Testis (tissue), 3 donors: Measurements from ENCODE around the gene SRGAP1. TPM values are rescaled to one million over a fixed set of nuclear protein-coding genes. Genes with fewer than 3 reads are reported as not detected.
"Not testable (repeated sequence)": the region's sequence is repeated elsewhere in the genome, so short reads cannot be mapped to it uniquely, and the experiment has no call there.

Experiments
- DNase-seq: peaks from one replicate; pipeline ENCODE4 v3.0.0-alpha.2; 2019
- H3K27ac ChIP-seq, 2 donors: fragments of 200-600 bp; sonication (generic); one replicate each; pipeline ENCODE4 v1.5.1; 2019
- H3K27me3 ChIP-seq: fragments of 200-600 bp; sonication (generic); one replicate; pipeline ENCODE4 v1.5.1; 2019
- H3K36me3 ChIP-seq: fragments of 200-600 bp; sonication (generic); one replicate; pipeline ENCODE4 v1.5.1; 2017; ENCODE audit warnings: low read depth; ENCODE audit errors: missing control alignments
- H3K4me1 ChIP-seq: fragments of 200-600 bp; sonication (generic); one replicate; pipeline ENCODE4 v1.5.1; 2019
- H3K4me3 ChIP-seq, 2 donors: fragments of 200-600 bp; sonication (generic); one replicate each; pipeline ENCODE4 v1.5.1; 2017 to 2019
- H3K9me3 ChIP-seq: fragments of 200-600 bp; sonication (generic); one replicate; pipeline ENCODE4 v1.5.1; 2017
- CTCF ChIP-seq, 3 experiments: fragments of 450-650 bp in 2 of 3; fragments of 200-600 bp in 1 of 3; sonication (generic) in 1 of 3; IDR thresholded peaks; one replicate each; pipeline ENCODE4 v1.5.1; 2016 to 2019; ENCODE audit warnings: antibody characterized with exemption in 3 of 3, mild to moderate bottlenecking in 2 of 3, moderate library complexity in 1 of 3
- POLR2A ChIP-seq: fragments of 450-650 bp; IDR thresholded peaks from one replicate; pipeline ENCODE4 v1.6.1; 2017; ENCODE audit warnings: antibody characterized with exemption, mild to moderate bottlenecking, moderate library complexity
- WGBS, 2 donors: methylation state at CpG; one replicate each; pipeline ENCODE4 v1.1.5; 2018; 5-methylcytosine and 5-hydroxymethylcytosine counted together
- intact Hi-C: fragments of 100-400 bp; cut with DNase I; formaldehyde crosslinking; loops from one replicate; pipeline ENCODE4 v1.15.1; 2023; ENCODE audit warnings: low total_unique reads
- polyA plus RNA-seq: library from polyadenylated mRNA; stranded (reverse); fragments of 350-450 nt; fragmentation: Illumina TruSeq; extraction: RNeasy Lipid Tissue Mini Kit (QIAGEN cat#74804); gene quantifications from one replicate; pipeline ENCODE4 v1.2.3, GENCODE V29; 2014; ENCODE audit warnings: low read depth, low replicate concordance; ENCODE audit not compliant: insufficient read depth
- total RNA-seq, 2 donors: library from RNA; depleted of rRNA; stranded (reverse); fragments of >200 nt; gene quantifications; one replicate each; pipeline ENCODE4 v1.2.3, GENCODE V29; 2016

Gene SRGAP1
- total and polyA plus RNA-seq, 3 donors from 2014 or later = 9.4 to 47.2 (median 26.9) TPM

- intact Hi-C loops = no loop called here
- Histone ChIP-seq H3K9me3 (no peaks in the 10 kb centered on the region), H3K36me3 (no peaks in the 10 kb centered on the region), H3K27me3 (no peaks in the 10 kb centered on the region), H3K4me3 (no peak overlapping the region), H3K27ac (no peak overlapping the region), H3K4me1 (no peaks in the 10 kb centered on the region)
- DNase-seq = no peak
- TF ChIP-seq CTCF (IDR thresholded peaks at IDR 0.05) = no peak
- no peak for TF ChIP-seq POLR2A
- 80 to 87% methylated on average over 1 of the region's 1 CpG for WGBS, 2 donors
These were observed 283.9 kb downstream of the SRGAP1 start for GRCh38 chr12:64128366-64128765.

- DNase-seq, H3K36me3 ChIP-seq, H3K4me3 ChIP-seq, H3K4me1 ChIP-seq, H3K9me3 ChIP-seq, H3K27ac ChIP-seq, intact Hi-C loops, H3K27me3 ChIP-seq: not testable (repeated sequence)
- WGBS, 2 donors = 91 to 96% methylated on average over 2 of the region's 2 CpGs
These were observed 286.0 kb downstream of the SRGAP1 start for GRCh38 chr12:64130476-64130875.

- H3K36me3 ChIP-seq, DNase-seq, H3K4me3 ChIP-seq, H3K9me3 ChIP-seq, H3K4me1 ChIP-seq, H3K27ac ChIP-seq, intact Hi-C loops, H3K27me3 ChIP-seq: not testable (repeated sequence)
- 91 to 97% methylated on average over 6 of the region's 6 CpGs for WGBS, 2 donors
These were observed 287.0 kb downstream of the SRGAP1 start for GRCh38 chr12:64131456-64131855.

GRCh38 chr12:64132672-64133071 lies 288.2 kb downstream of the SRGAP1 start:
- H3K9me3 ChIP-seq, H3K27ac ChIP-seq, H3K4me3 ChIP-seq, DNase-seq, H3K27me3 ChIP-seq, H3K4me1 ChIP-seq, intact Hi-C loops, H3K36me3 ChIP-seq: not testable (repeated sequence)
- 97 to 100% methylated on average over 2 of the region's 2 CpGs for WGBS, 2 donors

- Histone ChIP-seq H3K27ac (no peak overlapping the region), H3K36me3 (no peaks in the 10 kb centered on the region), H3K9me3 (no peaks in the 10 kb centered on the region), H3K4me1 (no peaks in the 10 kb centered on the region), H3K4me3 (no peak overlapping the region), H3K27me3 (no peaks in the 10 kb centered on the region)
- no peak for DNase-seq
- 89 to 91% methylated on average over 6 of the region's 6 CpGs for WGBS, 2 donors
- TF ChIP-seq CTCF (IDR thresholded peaks at IDR 0.05) = no peak
- no peak for TF ChIP-seq POLR2A
- intact Hi-C loops = no loop called here
These were observed 292.6 kb downstream of the SRGAP1 start for GRCh38 chr12:64137117-64137516.

- Histone ChIP-seq H3K27ac (no peak overlapping the region), H3K4me3 (no peak overlapping the region), H3K36me3 (no peaks in the 10 kb centered on the region), H3K27me3 (no peaks in the 10 kb centered on the region), H3K4me1 (no peaks in the 10 kb centered on the region), H3K9me3 (no peaks in the 10 kb centered on the region)
- WGBS, 2 donors = 94 to 97% methylated on average over 1 of the region's 1 CpG
- TF ChIP-seq CTCF (IDR thresholded peaks at IDR 0.05) (no peak), POLR2A (no peak)
- no peak for DNase-seq
- intact Hi-C loops = no loop called here
These were observed 294.5 kb downstream of the SRGAP1 start for GRCh38 chr12:64139021-64139420.
